SK-N-SH (cell line): ENCODE results near the gene CASP4. TPM values are rescaled to one million over a fixed set of nuclear protein-coding genes. Genes with fewer than 3 reads are reported as not detected.

Experiments
- CTCF ChIA-PET: fragments of 300-600, 350-600 bp; formaldehyde crosslinking; extraction: SDS; loops from one replicate; lab custom pipeline; 2021; lab: Yijun Ruan, JAX
- POLR2A ChIA-PET: fragments of 350-600 bp; sonication (Branson Sonifier 250); formaldehyde crosslinking; extraction: SDS; loops from one replicate; lab custom pipeline; 2020; ENCODE audit warnings: antibody characterized with exemption, inconsistent platforms; lab: Yijun Ruan, JAX
- DNase-seq: peaks from one replicate; pipeline ENCODE4 v3.0.0; 2012
- H2AFZ ChIP-seq: fragments of 200-600 bp; sonication (generic); 2 replicates; pipeline ENCODE4 v1.8.1; 2016; ENCODE audit warnings: antibody characterized with exemption, mild to moderate bottlenecking, low read depth
- H3F3A ChIP-seq: fragments of 200-600 bp; sonication (generic); replicated peaks from 2 replicates; pipeline ENCODE3; 2016; ENCODE audit warnings: antibody characterized with exemption, mild to moderate bottlenecking; ENCODE audit not compliant: insufficient read depth
- H3K27ac ChIP-seq, 2 experiments: fragments of 200-500 bp in 1 of 2; fragments of 200-600 bp in 1 of 2; sonication (Bioruptor generic) in 1 of 2; sonication (generic), shearing (Covaris generic) in 1 of 2; 2 replicates each; pipeline versions ENCODE4 v1.5.1 to v1.6.1; 2014 to 2016; ENCODE audit warnings: low read depth in 2 of 2, inconsistent platforms in 1 of 2, low read length in 1 of 2, mild to moderate bottlenecking in 1 of 2, mixed read lengths in 1 of 2
- H3K27me3 ChIP-seq: fragments of 200-600 bp; sonication (generic), shearing (Covaris generic); 2 replicates; pipeline ENCODE4 v1.6.1; 2016; ENCODE audit warnings: mixed run types; ENCODE audit not compliant: insufficient read depth
- H3K36me3 ChIP-seq, 2 experiments: fragments of 200-500 bp in 1 of 2; fragments of 200-600 bp in 1 of 2; sonication (Bioruptor generic) in 1 of 2; sonication (generic) in 1 of 2; replicated peaks in 1 of 2; 2 replicates each; pipeline versions ENCODE3 to v1.5.1; 2014 to 2016; ENCODE audit warnings: low read length in 1 of 2, mild to moderate bottlenecking in 1 of 2; ENCODE audit not compliant: insufficient read depth in 2 of 2, control insufficient read depth in 1 of 2
- H3K4me1 ChIP-seq, 2 experiments: fragments of 200-500 bp in 1 of 2; fragments of 200-600 bp in 1 of 2; sonication (Bioruptor generic) in 1 of 2; sonication (generic), shearing (Covaris generic) in 1 of 2; 2 replicates each; pipeline versions ENCODE4 v1.5.1 to v1.6.1; 2014 to 2016; ENCODE audit warnings: low read depth in 1 of 2, low read length in 1 of 2, mixed run types in 1 of 2; ENCODE audit not compliant: insufficient read depth in 2 of 2, control insufficient read depth in 1 of 2
- H3K4me2 ChIP-seq: fragments of 200-600 bp; sonication (generic), shearing (Covaris generic); 2 replicates; pipeline ENCODE4 v1.6.1; 2017; ENCODE audit warnings: mixed run types
- H3K4me3 ChIP-seq, 2 experiments: fragments of 200-500 bp in 1 of 2; fragments of 200-600 bp in 1 of 2; sonication (Bioruptor generic) in 1 of 2; sonication (generic), shearing (Covaris generic) in 1 of 2; 2 replicates each; pipeline versions ENCODE4 v1.5.1 to v1.8.1; 2014 to 2016; ENCODE audit warnings: low read depth in 2 of 2, inconsistent platforms in 1 of 2, low read length in 1 of 2, mild to moderate bottlenecking in 1 of 2, mixed read lengths in 1 of 2, moderate library complexity in 1 of 2
- H3K79me2 ChIP-seq: fragments of 200-600 bp; sonication (generic); 2 replicates; pipeline ENCODE4 v1.8.1; 2017; ENCODE audit warnings: mild to moderate bottlenecking; ENCODE audit not compliant: insufficient read depth
- H3K9ac ChIP-seq: fragments of 200-600 bp; sonication (generic); 2 replicates; pipeline ENCODE4 v1.6.1; 2017; ENCODE audit warnings: mixed run types
- H3K9me2 ChIP-seq: fragments of 200-600 bp; sonication (generic); 2 replicates; pipeline ENCODE4 v1.6.1; 2017; ENCODE audit warnings: mixed run types
- H3K9me3 ChIP-seq: fragments of 200-600 bp; sonication (generic); 2 replicates; pipeline ENCODE4 v1.6.1; 2017; ENCODE audit warnings: mixed run types, mild to moderate bottlenecking, moderate library complexity
- H4K20me1 ChIP-seq: fragments of 200-600 bp; sonication (generic); 2 replicates; pipeline ENCODE4 v1.6.1; 2017; ENCODE audit warnings: mild to moderate bottlenecking, mixed run types; ENCODE audit not compliant: insufficient read depth
- ELF1 ChIP-seq: IDR thresholded peaks from 2 replicates; pipeline ENCODE4 v1.4.0; 2012
- EP300 ChIP-seq, 2 experiments: IDR thresholded peaks; 2 replicates each; pipeline versions ENCODE4 v1.4.0 to v1.6.1; 2012; ENCODE audit warnings: borderline replicate concordance in 1 of 2, low read depth in 1 of 2, low read length in 1 of 2
- FOSL2 ChIP-seq: IDR thresholded peaks from 2 replicates; pipeline ENCODE4 v1.4.0; 2012; ENCODE audit warnings: low read depth, mild to moderate bottlenecking, moderate library complexity, borderline replicate concordance
- FOXJ3 ChIP-seq: sonication (generic); formaldehyde crosslinking; IDR thresholded peaks from 2 replicates; pipeline ENCODE4 v1.5.1; 2020; ENCODE audit warnings: mild to moderate bottlenecking, missing genetic modification reagents
- FOXM1 ChIP-seq: IDR thresholded peaks from 2 replicates; pipeline ENCODE4 v1.4.0; 2012; ENCODE audit warnings: low read depth, mild to moderate bottlenecking
- JUND ChIP-seq: IDR thresholded peaks from 2 replicates; pipeline ENCODE4 v1.4.0; 2012
- MXI1 ChIP-seq: IDR thresholded peaks from 2 replicates; pipeline ENCODE4 v1.6.1; 2012; ENCODE audit warnings: mild to moderate bottlenecking, low read depth, low read length, improper control_type of control experiment
- NFIC ChIP-seq: IDR thresholded peaks from 2 replicates; pipeline ENCODE4 v1.4.0; 2012; ENCODE audit warnings: borderline replicate concordance
- RFX5 ChIP-seq: IDR thresholded peaks from 2 replicates; pipeline ENCODE4 v1.6.1; 2012; ENCODE audit warnings: mild to moderate bottlenecking, improper control_type of control experiment, low read length
- SIN3A ChIP-seq: IDR thresholded peaks from 2 replicates; pipeline ENCODE4 v1.6.1; 2012; ENCODE audit warnings: low read depth, mild to moderate bottlenecking, low read length, moderate library complexity, borderline replicate concordance
- SMC3 ChIP-seq: IDR thresholded peaks from 2 replicates; pipeline ENCODE4 v1.6.1; 2012; ENCODE audit warnings: low read depth, low read length, improper control_type of control experiment
- WGBS: methylation state at CpG from one replicate; pipeline ENCODE4 v1.1.6; 2017; ENCODE audit warnings: low lambda C conversion rate; 5-methylcytosine and 5-hydroxymethylcytosine counted together
- polyA plus RNA-seq, 3 experiments: library from polyadenylated mRNA; depleted of rRNA; stranded (reverse); fragments of >200 nt; gene quantifications; 2 replicates each; pipeline ENCODE4 v1.2.3, GENCODE V29; 2012
- TF ChIP-seq, protein P1 (sequence below): fragments of 150-350 bp; IDR thresholded peaks from 2 replicates; pipeline ENCODE4 v1.6.1; 2017; ENCODE audit warnings: antibody characterized with exemption, low read length, low read depth, borderline replicate concordance
- TF ChIP-seq, protein P2 (sequence below): IDR thresholded peaks from 2 replicates; pipeline ENCODE4 v1.6.1; 2012; ENCODE audit warnings: mild to moderate bottlenecking, low read depth, low read length, moderate library complexity
- TF ChIP-seq, protein P3 (sequence below): fragments of 200-600 bp; sonication (generic); IDR thresholded peaks from 2 replicates; pipeline ENCODE4 v1.6.1; 2017; ENCODE audit warnings: antibody characterized with exemption, mild to moderate bottlenecking, moderate library complexity

Gene CASP4
- polyA plus RNA-seq, 1 of the 3 experiments (the other 2 are of a cell fraction), result 9.1 TPM

DNA sequence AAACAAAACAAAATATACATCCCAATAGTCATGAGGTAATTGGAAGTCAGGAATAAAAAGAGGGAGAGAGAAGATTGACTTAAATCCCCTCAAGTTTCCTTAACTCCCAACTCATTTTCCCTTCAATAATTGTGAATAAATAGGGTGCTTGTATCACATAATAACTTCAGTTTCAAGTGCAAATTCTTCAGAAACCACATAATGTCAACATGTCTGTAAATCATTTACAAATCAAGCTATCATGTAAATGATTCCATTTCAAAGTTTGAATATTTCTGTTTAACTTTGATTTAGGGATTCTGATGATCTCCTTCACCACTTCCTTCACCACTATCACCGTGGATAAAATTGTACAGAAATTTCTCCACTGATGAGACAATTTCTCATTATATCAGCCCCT lies 31.3 kb upstream of the CASP4 start:
- H3K9me2 ChIP-seq, result no peaks in the 10 kb centered on the region
- no peaks in the 10 kb centered on the region for H3K36me3 ChIP-seq
- H4K20me1 ChIP-seq, result no peaks in the 10 kb centered on the region
- peaks cover 0 to 1% of the 10 kb centered on the region in 2 experiments; a peak in 1 of 4 replicates for H3K4me1 ChIP-seq
- DNase-seq, result no peak
- no peaks in the 10 kb centered on the region for H3K79me2 ChIP-seq
- H3K4me2 ChIP-seq, result no peak overlapping the region
- WGBS, result 44% methylated on average over 1 of the region's 1 CpG
- no peaks in the 10 kb centered on the region for H3K9me3 ChIP-seq
- no peak overlapping the region for H3K27ac ChIP-seq
- H3K9ac ChIP-seq, result no peak overlapping the region
- CTCF ChIA-PET, result no interaction called here
- no peaks in the 10 kb centered on the region for H3F3A ChIP-seq
- H3K27me3 ChIP-seq, result no peaks in the 10 kb centered on the region
- TF ChIP-seq NFIC (no peak), RFX5 (no peak), EP300 (IDR thresholded peaks at IDR 0.05; ENCODE audit: borderline replicate concordance in 1 of 2, low read depth in 1 of 2, low read length in 1 of 2) (no peak), FOSL2 (no peak), FOXJ3 (CRISPR knock-in tag) (no peak), ELF1 (no peak), SMC3 (no peak), FOXM1 (no peak), JUND (no peak), MXI1 (no peak)
- TF ChIP-seq, protein P1, sequence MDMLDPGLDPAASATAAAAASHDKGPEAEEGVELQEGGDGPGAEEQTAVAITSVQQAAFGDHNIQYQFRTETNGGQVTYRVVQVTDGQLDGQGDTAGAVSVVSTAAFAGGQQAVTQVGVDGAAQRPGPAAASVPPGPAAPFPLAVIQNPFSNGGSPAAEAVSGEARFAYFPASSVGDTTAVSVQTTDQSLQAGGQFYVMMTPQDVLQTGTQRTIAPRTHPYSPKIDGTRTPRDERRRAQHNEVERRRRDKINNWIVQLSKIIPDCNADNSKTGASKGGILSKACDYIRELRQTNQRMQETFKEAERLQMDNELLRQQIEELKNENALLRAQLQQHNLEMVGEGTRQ, result no peak
- TF ChIP-seq, protein P2, sequence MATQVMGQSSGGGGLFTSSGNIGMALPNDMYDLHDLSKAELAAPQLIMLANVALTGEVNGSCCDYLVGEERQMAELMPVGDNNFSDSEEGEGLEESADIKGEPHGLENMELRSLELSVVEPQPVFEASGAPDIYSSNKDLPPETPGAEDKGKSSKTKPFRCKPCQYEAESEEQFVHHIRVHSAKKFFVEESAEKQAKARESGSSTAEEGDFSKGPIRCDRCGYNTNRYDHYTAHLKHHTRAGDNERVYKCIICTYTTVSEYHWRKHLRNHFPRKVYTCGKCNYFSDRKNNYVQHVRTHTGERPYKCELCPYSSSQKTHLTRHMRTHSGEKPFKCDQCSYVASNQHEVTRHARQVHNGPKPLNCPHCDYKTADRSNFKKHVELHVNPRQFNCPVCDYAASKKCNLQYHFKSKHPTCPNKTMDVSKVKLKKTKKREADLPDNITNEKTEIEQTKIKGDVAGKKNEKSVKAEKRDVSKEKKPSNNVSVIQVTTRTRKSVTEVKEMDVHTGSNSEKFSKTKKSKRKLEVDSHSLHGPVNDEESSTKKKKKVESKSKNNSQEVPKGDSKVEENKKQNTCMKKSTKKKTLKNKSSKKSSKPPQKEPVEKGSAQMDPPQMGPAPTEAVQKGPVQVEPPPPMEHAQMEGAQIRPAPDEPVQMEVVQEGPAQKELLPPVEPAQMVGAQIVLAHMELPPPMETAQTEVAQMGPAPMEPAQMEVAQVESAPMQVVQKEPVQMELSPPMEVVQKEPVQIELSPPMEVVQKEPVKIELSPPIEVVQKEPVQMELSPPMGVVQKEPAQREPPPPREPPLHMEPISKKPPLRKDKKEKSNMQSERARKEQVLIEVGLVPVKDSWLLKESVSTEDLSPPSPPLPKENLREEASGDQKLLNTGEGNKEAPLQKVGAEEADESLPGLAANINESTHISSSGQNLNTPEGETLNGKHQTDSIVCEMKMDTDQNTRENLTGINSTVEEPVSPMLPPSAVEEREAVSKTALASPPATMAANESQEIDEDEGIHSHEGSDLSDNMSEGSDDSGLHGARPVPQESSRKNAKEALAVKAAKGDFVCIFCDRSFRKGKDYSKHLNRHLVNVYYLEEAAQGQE, result no peak
- TF ChIP-seq, all 33 proteins: peak for 0
- H2AFZ ChIP-seq, result no peak overlapping the region
- H3K4me3 ChIP-seq, result no peak overlapping the region
- POLR2A ChIA-PET, result no interaction called here

DNA sequence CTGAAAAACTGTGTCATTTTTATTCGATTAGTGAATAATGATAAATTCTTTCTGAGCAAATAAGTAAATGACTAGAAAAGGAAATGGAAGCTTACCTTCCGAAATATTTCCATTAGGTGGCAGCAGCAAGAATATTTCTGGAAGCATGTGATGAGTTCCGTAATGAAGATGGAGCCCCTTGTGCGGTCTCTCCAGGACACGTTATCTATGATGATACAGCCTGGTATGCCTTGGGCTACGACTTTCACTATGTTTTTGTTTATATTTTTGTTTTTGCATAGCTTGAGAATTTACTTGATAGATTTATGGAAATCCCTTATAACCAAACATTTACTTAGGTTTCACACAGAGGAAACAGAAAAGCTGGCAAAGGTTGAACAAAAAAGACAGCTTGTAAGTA lies 28.9 kb upstream of the CASP4 start:
- WGBS, result 59% methylated on average over 6 of the region's 6 CpGs
- Histone ChIP-seq H3K4me2 (no peak overlapping the region), H3K9me2 (no peaks in the 10 kb centered on the region), H3K27me3 (no peaks in the 10 kb centered on the region), H2AFZ (no peak overlapping the region), H3K9ac (no peak overlapping the region), H4K20me1 (no peaks in the 10 kb centered on the region), H3K4me1 (no peaks in the 10 kb centered on the region), H3F3A (no peaks in the 10 kb centered on the region), H3K27ac (no peak overlapping the region), H3K36me3 (no peaks in the 10 kb centered on the region), H3K79me2 (no peaks in the 10 kb centered on the region), H3K9me3 (no peaks in the 10 kb centered on the region), H3K4me3 (no peak overlapping the region)
- DNase-seq, result no peak
- ChIA-PET POLR2A (no interaction called here), CTCF (interaction anchor here (1.0 kb wide), 1 partner anchor 388 kb away, joined by 3 read pairs; no protein-coding TSS in a partner anchor)
- TF ChIP-seq, protein P3, sequence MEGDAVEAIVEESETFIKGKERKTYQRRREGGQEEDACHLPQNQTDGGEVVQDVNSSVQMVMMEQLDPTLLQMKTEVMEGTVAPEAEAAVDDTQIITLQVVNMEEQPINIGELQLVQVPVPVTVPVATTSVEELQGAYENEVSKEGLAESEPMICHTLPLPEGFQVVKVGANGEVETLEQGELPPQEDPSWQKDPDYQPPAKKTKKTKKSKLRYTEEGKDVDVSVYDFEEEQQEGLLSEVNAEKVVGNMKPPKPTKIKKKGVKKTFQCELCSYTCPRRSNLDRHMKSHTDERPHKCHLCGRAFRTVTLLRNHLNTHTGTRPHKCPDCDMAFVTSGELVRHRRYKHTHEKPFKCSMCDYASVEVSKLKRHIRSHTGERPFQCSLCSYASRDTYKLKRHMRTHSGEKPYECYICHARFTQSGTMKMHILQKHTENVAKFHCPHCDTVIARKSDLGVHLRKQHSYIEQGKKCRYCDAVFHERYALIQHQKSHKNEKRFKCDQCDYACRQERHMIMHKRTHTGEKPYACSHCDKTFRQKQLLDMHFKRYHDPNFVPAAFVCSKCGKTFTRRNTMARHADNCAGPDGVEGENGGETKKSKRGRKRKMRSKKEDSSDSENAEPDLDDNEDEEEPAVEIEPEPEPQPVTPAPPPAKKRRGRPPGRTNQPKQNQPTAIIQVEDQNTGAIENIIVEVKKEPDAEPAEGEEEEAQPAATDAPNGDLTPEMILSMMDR, result peak; percentile 17
- no peak for TF ChIP-seq SIN3A
